ENCODE measurements around the gene TMEM51.

- TF ChIP-seq CTCF (conservative IDR thresholded peaks at IDR 0.05; ENCODE audit: low read depth, low read length) (no peak), EZH2 (IDR thresholded peaks at IDR 0.05; ENCODE audit: borderline replicate concordance, low read depth, low read length, poor library complexity, severe bottlenecking) (no peak)
Observed at GRCh38 chr1:15188678-15189077, 35.1 kb downstream of the TMEM51 start.
